Activated CD4-positive, alpha-beta T cell treated with anti-CD3 and anti-CD28 coated beads, Interleukin-2, amount 10 ng/mL, durations not matched to agents 7 days and 5 days (primary cell): ENCODE results near the gene DRAXIN. TPM values are rescaled to one million over a fixed set of nuclear protein-coding genes. Genes with fewer than 3 reads are reported as not detected.

ENCODE experiments used
- CTCF ChIA-PET: fragments of 350-600 bp; sonication (Branson Sonifier 250); formaldehyde crosslinking; loops from one replicate; lab custom pipeline; 2021; ENCODE audit warnings: antibody characterized with exemption; lab: Charles Lee
- POLR2A ChIA-PET: fragments of 350-600 bp; sonication (Branson Sonifier 250); formaldehyde crosslinking; loops from one replicate; lab custom pipeline; 2021; ENCODE audit warnings: antibody characterized with exemption; lab: Charles Lee
- DNase-seq: peaks from one replicate; pipeline ENCODE4 v3.0.0-alpha.2; 2020
- H3K27ac Mint-ChIP-seq: one replicate; pipeline ENCODE4 v1.8.0; 2021; ENCODE audit warnings: mild to moderate bottlenecking, moderate library complexity, mixed read lengths
- H3K27me3 Mint-ChIP-seq: one replicate; pipeline ENCODE4 v1.8.0; 2021; ENCODE audit warnings: mixed read lengths
- H3K36me3 Mint-ChIP-seq: one replicate; pipeline ENCODE4 v1.8.0; 2021; ENCODE audit warnings: low read depth, mixed read lengths
- H3K4me1 Mint-ChIP-seq: one replicate; pipeline ENCODE4 v1.8.0; 2021; ENCODE audit warnings: mixed read lengths
- H3K4me3 Mint-ChIP-seq: one replicate; pipeline ENCODE4 v1.8.0; 2021; ENCODE audit warnings: mild to moderate bottlenecking, moderate library complexity, mixed read lengths
- H3K9me3 Mint-ChIP-seq: one replicate; pipeline ENCODE4 v1.8.0; 2021; ENCODE audit warnings: mixed read lengths
- total RNA-seq, 2 experiments: library from RNA; stranded (reverse); gene quantifications; one replicate each; pipeline ENCODE4 v1.2.3, GENCODE V29; 2021

The DRAXIN gene
- total RNA-seq, 2 experiments from 2014 or later: 0.54 to 0.62 TPM

DNA sequence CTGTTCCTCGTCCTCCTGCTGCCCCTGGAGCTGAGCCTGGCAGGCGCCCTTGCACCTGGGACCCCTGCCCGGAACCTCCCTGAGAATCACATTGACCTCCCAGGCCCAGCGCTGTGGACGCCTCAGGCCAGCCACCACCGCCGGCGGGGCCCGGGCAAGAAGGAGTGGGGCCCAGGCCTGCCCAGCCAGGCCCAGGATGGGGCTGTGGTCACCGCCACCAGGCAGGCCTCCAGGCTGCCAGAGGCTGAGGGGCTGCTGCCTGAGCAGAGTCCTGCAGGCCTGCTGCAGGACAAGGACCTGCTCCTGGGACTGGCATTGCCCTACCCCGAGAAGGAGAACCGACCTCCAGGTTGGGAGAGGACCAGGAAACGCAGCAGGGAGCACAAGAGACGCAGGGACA, 14.8 kb downstream of the DRAXIN start:
- H3K4me1 Mint-ChIP-seq: peaks cover 3% of the 10 kb centered on the region
- DNase-seq: no peak
- no peak overlapping the region for H3K27ac Mint-ChIP-seq
- ChIA-PET POLR2A (no interaction called here), CTCF (interaction anchor here (1.8 kb wide), 1 partner anchor 13 kb away, joined by 8 read pairs; no protein-coding TSS in a partner anchor)
- no peaks in the 10 kb centered on the region for H3K36me3 Mint-ChIP-seq
- no peak overlapping the region for H3K4me3 Mint-ChIP-seq
- H3K27me3 Mint-ChIP-seq: peaks cover 15% of the 10 kb centered on the region
- no peaks in the 10 kb centered on the region for H3K9me3 Mint-ChIP-seq

DNA sequence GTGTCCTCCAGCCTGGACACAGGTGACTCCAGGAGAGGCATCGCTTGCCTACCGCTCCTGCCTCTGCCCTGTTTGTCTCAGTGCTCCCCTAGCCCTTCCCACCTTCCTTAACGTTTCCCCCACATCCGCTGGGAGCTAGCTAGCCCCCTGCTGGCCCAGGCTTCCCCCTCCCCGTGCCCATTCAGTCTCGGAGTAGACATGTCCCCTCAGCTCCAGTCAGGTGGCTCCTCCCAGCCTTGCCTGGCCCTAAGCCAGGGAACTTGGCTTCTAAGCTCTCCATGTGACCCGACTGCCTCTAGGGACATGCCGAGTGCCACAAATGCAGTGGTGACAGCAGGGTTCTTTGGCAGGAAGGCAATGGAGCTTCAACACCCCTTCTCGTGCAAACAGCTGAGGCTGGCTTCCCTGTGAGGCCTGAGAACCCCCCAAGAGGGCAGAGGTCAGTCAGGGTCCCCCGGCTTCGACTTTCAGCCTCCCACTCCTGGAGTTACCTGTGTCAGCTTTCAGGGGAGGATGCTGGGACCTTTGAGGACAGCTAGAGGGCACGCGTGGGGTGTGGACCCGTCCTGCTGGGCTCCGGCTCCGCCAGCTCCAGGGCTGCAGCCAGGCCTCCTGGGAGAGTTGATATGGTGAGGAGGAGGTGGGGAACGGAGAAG, 16.2 kb downstream of the DRAXIN start:
- Mint-ChIP-seq H3K4me3 (no peak overlapping the region), H3K9me3 (no peaks in the 10 kb centered on the region), H3K4me1 (peaks cover 3% of the 10 kb centered on the region), H3K27ac (no peak overlapping the region), H3K36me3 (no peaks in the 10 kb centered on the region), H3K27me3 (peaks cover 15% of the 10 kb centered on the region)
- CTCF ChIA-PET: interaction anchor here (1.1 to 1.8 kb wide), 5 partner anchors 9 to 65 kb away, joined by 3 to 8 read pairs (median 4); no protein-coding TSS in a partner anchor
- DNase-seq: no peak
- POLR2A ChIA-PET: no interaction called here

DNA sequence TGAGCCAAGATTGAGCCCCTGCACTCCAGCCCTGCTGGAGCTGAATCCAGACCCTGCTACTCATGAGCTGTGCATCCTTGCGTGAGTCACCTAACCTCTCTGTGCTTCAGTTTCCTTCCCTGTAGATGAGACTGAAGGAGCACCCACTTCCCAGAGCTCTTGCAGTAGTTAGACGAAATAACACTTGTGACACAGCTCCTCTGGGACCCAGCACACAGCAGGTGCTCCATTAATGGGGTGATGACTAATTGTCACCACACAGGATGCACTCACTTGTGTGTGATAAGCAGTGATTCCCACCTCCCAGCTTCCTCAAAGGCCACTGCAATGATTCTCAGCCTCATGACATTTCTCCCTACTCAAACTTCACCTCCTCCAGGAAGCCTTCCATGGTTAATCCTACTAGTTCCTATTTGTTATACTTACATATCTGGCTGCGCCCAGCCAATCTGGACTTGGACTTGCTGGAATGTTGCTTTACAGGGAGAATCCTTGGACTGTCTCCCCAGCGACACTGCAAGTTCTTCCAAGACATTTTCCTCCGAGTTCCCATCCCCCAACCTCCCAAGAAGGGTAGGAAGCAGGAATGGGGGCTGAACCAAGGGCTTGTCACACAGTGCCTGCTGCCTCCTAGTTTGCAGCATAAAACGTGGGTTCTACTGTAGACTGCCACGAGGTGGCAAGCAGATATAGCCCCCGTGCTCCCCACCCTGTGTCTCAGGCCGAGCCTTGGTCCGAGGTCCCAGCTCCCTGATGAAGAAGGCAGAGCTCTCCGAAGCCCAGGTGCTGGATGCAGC, 17.2 kb downstream of the DRAXIN start:
- Mint-ChIP-seq H3K9me3 (no peaks in the 10 kb centered on the region), H3K4me3 (no peak overlapping the region), H3K27ac (no peak overlapping the region), H3K36me3 (no peaks in the 10 kb centered on the region), H3K4me1 (peaks cover 3% of the 10 kb centered on the region), H3K27me3 (peaks cover 7% of the 10 kb centered on the region)
- ChIA-PET CTCF (interaction anchor here (0.6 to 1.9 kb wide), 5 partner anchors 11 to 457 kb away, joined by 3 to 7 read pairs (median 4); no protein-coding TSS in a partner anchor), POLR2A (no interaction called here)
- no peak for DNase-seq

DNA sequence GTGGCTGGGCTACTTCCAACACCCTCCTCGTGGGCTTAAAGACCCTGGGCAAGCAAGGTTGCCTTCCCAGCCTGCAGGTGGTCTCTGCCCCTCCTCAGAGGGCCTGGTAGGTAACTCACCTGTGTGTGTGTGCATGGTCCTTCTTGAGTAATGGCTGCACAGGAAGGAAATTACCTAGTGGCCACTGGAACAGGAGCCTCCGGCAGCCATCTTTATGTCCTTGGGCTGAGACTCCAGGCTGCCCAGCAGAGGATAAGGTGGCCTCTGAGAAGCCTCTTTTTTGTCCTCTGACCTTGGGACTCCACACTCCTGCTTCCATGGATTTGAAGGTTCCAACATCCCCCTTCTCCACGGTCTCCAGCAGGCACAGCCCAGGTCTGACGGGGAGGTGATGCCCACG, 20.0 kb downstream of the DRAXIN start:
- H3K36me3 Mint-ChIP-seq: no peaks in the 10 kb centered on the region
- ChIA-PET POLR2A (no interaction called here), CTCF (interaction anchor here (1.0 to 1.1 kb wide), 3 partner anchors 8 to 47 kb away, joined by 3 to 5 read pairs (median 3); no protein-coding TSS in a partner anchor)
- no peak overlapping the region for H3K4me3 Mint-ChIP-seq
- H3K9me3 Mint-ChIP-seq: no peaks in the 10 kb centered on the region
- no peaks in the 10 kb centered on the region for H3K27me3 Mint-ChIP-seq
- peaks cover 3% of the 10 kb centered on the region for H3K4me1 Mint-ChIP-seq
- H3K27ac Mint-ChIP-seq: no peak overlapping the region
- no peak for DNase-seq

DNA sequence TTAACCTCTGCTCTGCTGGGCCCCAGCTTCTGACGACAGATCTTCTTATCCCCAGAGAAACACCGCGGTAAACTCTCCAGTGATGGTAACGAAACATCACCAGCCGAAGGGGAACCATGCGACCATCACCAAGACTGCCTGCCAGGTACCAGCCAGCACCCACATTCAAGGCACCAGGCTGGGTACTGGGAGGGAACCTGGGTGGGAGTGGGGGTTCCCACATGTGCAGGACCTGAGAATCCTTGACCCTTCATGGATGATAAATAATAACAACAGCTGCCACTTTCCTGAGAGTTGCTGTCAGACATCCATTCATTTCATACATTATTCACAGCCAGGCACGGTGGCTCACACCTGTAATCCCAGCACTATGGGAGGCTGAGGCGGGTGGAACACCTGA, 20.8 kb downstream of the DRAXIN start:
- no peak overlapping the region for H3K4me3 Mint-ChIP-seq
- H3K9me3 Mint-ChIP-seq: no peaks in the 10 kb centered on the region
- peaks cover 3% of the 10 kb centered on the region for H3K4me1 Mint-ChIP-seq
- CTCF ChIA-PET: no interaction called here
- no peaks in the 10 kb centered on the region for H3K27me3 Mint-ChIP-seq
- no peak for DNase-seq
- no peak overlapping the region for H3K27ac Mint-ChIP-seq
- H3K36me3 Mint-ChIP-seq: no peaks in the 10 kb centered on the region
- POLR2A ChIA-PET: no interaction called here

DNA sequence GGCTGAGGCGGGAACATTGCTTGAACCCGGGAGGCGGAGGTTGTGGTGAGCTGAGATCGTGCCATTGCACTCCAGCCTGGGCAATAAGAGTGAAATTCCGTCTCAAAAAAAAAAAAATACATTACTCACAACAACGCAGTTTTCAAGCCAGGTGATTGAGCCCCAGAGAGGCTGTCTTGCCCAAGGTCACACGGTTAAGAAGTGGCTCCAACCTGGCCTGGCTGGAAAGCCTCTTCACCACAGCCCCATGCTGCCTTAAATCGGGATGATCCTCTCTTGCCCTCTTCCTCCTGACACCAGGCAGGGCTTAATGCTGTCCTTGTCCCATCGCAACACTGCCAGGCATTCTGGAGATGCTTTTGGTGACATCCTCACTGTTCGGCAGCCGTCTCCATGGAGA, 21.6 kb downstream of the DRAXIN start:
- POLR2A ChIA-PET: no interaction called here
- Mint-ChIP-seq H3K4me1 (peaks cover 3% of the 10 kb centered on the region), H3K27ac (no peak overlapping the region), H3K36me3 (no peaks in the 10 kb centered on the region), H3K9me3 (no peaks in the 10 kb centered on the region), H3K4me3 (no peak overlapping the region), H3K27me3 (no peaks in the 10 kb centered on the region)
- DNase-seq: no peak
- CTCF ChIA-PET: no interaction called here

DNA sequence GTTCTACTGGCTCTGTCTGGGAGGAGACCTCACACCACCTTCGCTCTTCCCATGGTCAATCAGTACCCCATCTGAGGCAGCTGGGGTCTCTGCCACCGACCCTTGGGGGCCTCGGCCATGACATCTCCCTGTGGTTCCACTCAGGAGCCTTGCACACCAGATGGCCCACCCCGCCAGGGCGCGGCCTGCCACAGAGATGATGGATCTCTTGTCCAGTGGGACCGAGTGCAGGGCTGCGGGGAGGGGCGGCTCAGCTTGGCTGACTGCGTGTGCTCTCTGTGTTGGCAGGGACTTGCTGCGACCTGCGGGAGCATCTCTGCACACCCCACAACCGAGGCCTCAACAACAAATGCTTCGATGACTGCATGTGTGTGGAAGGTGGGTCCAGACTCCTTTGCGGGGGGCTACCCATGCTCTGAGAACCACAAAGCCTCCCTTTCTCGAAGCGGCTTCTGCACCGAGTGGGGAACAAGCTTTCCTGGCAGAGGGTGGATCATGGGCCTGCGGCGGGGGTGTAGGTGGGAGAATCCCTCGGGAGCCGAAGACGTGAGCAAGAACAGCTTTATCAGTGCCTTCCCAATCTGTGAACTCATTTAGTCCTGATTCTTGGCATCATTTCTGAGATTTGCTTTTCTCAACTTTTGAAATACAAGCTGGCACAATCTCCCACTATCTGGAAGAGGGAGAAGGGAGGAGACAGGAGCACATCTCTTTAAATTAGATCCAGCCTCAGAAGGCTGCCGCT, 23.5 kb downstream of the DRAXIN start:
- ChIA-PET POLR2A (no interaction called here), CTCF (interaction anchor here (1.0 to 2.1 kb wide), 3 partner anchors 9 to 65 kb away, joined by 3 to 7 read pairs (median 4); no protein-coding TSS in a partner anchor)
- Mint-ChIP-seq H3K4me3 (no peak overlapping the region), H3K4me1 (peaks cover 15% of the 10 kb centered on the region), H3K27ac (no peak overlapping the region), H3K27me3 (no peaks in the 10 kb centered on the region), H3K9me3 (no peaks in the 10 kb centered on the region), H3K36me3 (no peaks in the 10 kb centered on the region)
- no peak for DNase-seq

DNA sequence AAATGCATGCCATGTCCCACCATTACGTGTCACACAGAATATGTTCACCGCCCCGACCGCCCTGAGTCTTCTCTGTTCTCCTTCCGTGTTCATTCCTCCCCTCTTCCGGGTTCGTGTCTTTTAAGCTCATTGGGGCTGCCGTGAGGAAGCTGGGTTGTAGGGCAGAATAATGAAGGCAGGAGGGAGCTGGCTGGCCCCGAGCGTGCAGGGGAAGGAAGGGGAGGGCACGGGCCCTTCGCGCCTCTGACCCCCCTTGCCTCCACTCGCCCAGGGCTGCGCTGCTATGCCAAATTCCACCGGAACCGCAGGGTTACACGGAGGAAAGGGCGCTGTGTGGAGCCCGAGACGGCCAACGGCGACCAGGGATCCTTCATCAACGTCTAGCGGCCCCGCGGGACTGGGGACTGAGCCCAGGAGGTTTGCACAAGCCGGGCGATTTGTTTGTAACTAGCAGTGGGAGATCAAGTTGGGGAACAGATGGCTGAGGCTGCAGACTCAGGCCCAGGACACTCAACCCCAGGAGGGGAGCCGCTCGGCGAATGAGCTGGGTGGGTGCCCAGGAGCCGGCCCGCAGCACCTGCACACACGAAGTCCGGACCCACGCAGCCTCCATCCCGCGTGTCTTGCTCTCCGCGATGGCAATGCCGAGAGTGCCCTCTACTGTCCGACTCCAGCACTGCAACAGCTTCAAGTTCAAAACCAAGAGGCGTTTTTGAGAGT, 28.0 kb downstream of the DRAXIN start:
- DNase-seq: peak; percentile 87
- Mint-ChIP-seq H3K27me3 (no peaks in the 10 kb centered on the region), H3K4me1 (peaks cover 17% of the 10 kb centered on the region), H3K36me3 (no peaks in the 10 kb centered on the region), H3K27ac (peak overlapping the region; percentile 90), H3K4me3 (peak overlapping the region; percentile 74), H3K9me3 (no peaks in the 10 kb centered on the region)
- POLR2A ChIA-PET: interaction anchor here (0.6 to 2.0 kb wide), 3 partner anchors 11 to 60 kb away, joined by 6 to 12 read pairs (median 11); partner anchors contain the start of gene FBXO6
- CTCF ChIA-PET: interaction anchor here (0.6 to 3.7 kb wide), 27 partner anchors 8 to 1300 kb away, joined by 3 to 20 read pairs (median 6); partner anchors contain the start of genes AGTRAP, CLCN6, FBXO2 and FBXO44

DNA sequence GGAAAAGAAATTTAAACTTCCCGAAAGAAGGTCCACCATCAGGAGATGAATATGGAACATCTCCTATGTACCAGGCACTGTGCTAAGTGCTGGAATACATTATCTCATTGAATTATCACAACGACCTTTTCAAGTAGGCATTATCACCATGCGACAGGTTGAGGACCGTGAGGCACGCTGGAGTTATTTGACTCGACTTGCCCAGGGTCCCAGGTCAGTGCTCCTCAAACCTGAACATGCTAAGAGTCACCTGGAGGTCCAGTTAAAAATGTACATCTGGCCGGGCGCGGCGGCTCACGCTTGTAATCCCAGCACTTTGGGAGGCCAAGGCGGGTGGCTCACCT, 28.5 kb downstream of the DRAXIN start:
- Mint-ChIP-seq H3K27me3 (no peaks in the 10 kb centered on the region), H3K36me3 (no peaks in the 10 kb centered on the region), H3K9me3 (no peaks in the 10 kb centered on the region), H3K4me1 (peaks cover 22% of the 10 kb centered on the region), H3K4me3 (peak overlapping the region; percentile 74), H3K27ac (peak overlapping the region; percentile 90)
- CTCF ChIA-PET: interaction anchor here (0.5 to 3.7 kb wide), 26 partner anchors 9 to 1300 kb away, joined by 3 to 20 read pairs (median 6); partner anchors contain the start of genes AGTRAP, CLCN6, FBXO2 and FBXO44
- POLR2A ChIA-PET: interaction anchor here (0.8 to 2.0 kb wide), 2 partner anchors 11 to 56 kb away, joined by 6 to 12 read pairs; partner anchors contain the start of gene FBXO6
- no peak for DNase-seq

DNA sequence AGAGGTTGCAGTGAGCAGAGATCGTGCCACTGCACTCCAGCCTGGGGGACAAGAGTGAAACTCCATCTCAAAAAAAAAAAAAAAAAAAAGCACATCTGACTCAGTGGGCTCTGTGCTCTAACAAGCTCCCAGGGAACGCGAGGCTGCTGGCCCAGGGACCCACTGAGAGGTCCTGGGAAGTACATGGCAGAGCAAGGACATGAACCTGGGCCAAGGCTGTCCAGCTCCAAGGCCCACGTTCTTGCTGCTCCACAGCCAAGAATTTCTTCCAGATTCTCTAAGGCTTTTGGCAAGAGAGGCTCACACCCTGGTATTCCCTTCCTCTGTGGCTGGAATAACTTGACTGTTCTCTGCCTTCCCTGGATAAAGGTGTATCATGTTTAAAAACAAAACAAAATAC, 29.0 kb downstream of the DRAXIN start:
- Mint-ChIP-seq H3K4me3 (peak overlapping the region; percentile 74), H3K27ac (no peak overlapping the region), H3K9me3 (no peaks in the 10 kb centered on the region), H3K36me3 (no peaks in the 10 kb centered on the region), H3K27me3 (no peaks in the 10 kb centered on the region), H3K4me1 (peaks cover 27% of the 10 kb centered on the region)
- DNase-seq: no peak
- ChIA-PET CTCF (interaction anchor here (0.5 to 3.7 kb wide), 13 partner anchors 11 to 1180 kb away, joined by 3 to 20 read pairs (median 7); partner anchors contain the start of genes CLCN6, FBXO2, FBXO44 and FBXO6), POLR2A (no interaction called here)

DNA sequence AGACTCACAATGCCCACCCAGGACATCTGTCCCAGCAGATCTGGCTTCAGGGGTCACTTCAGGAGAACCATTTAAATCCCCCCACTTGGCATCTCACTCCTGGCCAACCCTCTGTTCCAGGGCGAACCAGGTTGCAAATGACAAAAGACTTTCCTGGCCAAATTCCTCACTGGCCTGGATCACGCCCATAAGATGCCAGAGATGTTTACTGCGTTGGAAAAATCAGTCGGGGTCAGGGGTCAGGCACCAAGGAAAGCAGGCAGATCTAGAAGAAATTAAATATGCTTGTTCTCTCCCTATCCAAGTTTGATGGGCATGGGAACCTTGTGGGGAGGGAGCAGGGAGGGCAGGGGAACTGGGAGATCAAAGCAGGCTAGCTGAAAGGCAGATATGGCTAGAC, 29.8 kb downstream of the DRAXIN start:
- H3K27me3 Mint-ChIP-seq: no peaks in the 10 kb centered on the region
- no peak overlapping the region for H3K4me3 Mint-ChIP-seq
- H3K36me3 Mint-ChIP-seq: no peaks in the 10 kb centered on the region
- H3K9me3 Mint-ChIP-seq: no peaks in the 10 kb centered on the region
- H3K4me1 Mint-ChIP-seq: peaks cover 33% of the 10 kb centered on the region
- DNase-seq: no peak
- POLR2A ChIA-PET: no interaction called here
- CTCF ChIA-PET: interaction anchor here (0.7 to 3.7 kb wide), 5 partner anchors 21 to 84 kb away, joined by 3 to 20 read pairs (median 15); partner anchors contain the start of genes FBXO2, FBXO44 and FBXO6
- no peak overlapping the region for H3K27ac Mint-ChIP-seq
